Measurements from ENCODE around the gene CASZ1. TPM values are rescaled to one million over a fixed set of nuclear protein-coding genes. Genes with fewer than 3 reads are reported as not detected.

CASZ1 gene
- polyA plus RNA-seq, 3 donors, result 0.30 to 3.7 (median 0.50) TPM

DNA sequence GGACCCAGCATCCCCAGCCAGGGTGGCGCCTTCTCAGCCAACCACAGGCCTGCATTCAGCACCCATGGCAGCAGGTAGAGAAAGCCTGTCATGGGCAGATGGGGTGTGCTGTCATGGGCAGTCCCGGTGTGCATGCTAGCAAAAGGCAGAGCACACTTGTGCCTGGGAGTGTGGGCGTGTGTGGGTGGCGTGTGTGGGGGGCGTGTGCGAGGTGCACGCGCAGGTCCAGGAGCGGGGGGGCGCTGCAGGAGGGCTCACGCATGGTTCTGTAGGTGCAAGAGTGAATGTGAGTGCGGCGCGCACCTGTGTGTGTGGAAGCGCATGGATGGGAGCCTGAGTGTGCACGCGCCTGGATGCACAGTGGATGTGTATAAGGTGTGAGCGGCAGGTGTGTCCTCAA is 137.2 kb downstream of the CASZ1 start:
- H3K36me3 Mint-ChIP-seq, result no peaks in the 10 kb centered on the region
- H3K4me3 Mint-ChIP-seq, result no peak overlapping the region
- H3K9me3 Mint-ChIP-seq, result no peaks in the 10 kb centered on the region
- Histone ChIP-seq H4K20me1 (ENCODE audit: insufficient read depth, low read length) (no peaks in the 10 kb centered on the region), H3K27me3 (ENCODE audit: control insufficient read depth in 2 of 2, insufficient read depth in 2 of 2, low read length in 2 of 2) (no peaks in the 10 kb centered on the region), H3K27ac (ENCODE audit: low read depth in 1 of 2, low read length in 2 of 2) (no peak overlapping the region), H3K79me2 (ENCODE audit: insufficient read depth, low read length) (no peaks in the 10 kb centered on the region), H3K4me1 (ENCODE audit: control insufficient read depth in 1 of 2, insufficient read depth in 2 of 2, low read length in 2 of 2) (no peaks in the 10 kb centered on the region), H3K9me3 (replicated peaks in 1 of 2; ENCODE audit: control insufficient read depth in 1 of 2, insufficient read depth in 1 of 2, low read length in 2 of 2) (no peaks in the 10 kb centered on the region), H2AFZ (ENCODE audit: insufficient read depth, low read depth, low read length, poor library complexity, severe bottlenecking) (no peak overlapping the region), H3K4me3 (replicated peaks in 1 of 3; ENCODE audit: low read depth in 2 of 3, low read length in 3 of 3) (no peak overlapping the region), H3K9ac (ENCODE audit: insufficient read depth, low read length, poor library complexity, severe bottlenecking) (no peak overlapping the region), H3K4me2 (replicated peaks; ENCODE audit: extremely low read depth, low read length, poor library complexity, severe bottlenecking) (no peak overlapping the region), H3K36me3 (replicated peaks in 1 of 2; ENCODE audit: control insufficient read depth in 1 of 2, insufficient read depth in 2 of 2, low read length in 2 of 2) (no peaks in the 10 kb centered on the region)
- TF ChIP-seq, protein P1, sequence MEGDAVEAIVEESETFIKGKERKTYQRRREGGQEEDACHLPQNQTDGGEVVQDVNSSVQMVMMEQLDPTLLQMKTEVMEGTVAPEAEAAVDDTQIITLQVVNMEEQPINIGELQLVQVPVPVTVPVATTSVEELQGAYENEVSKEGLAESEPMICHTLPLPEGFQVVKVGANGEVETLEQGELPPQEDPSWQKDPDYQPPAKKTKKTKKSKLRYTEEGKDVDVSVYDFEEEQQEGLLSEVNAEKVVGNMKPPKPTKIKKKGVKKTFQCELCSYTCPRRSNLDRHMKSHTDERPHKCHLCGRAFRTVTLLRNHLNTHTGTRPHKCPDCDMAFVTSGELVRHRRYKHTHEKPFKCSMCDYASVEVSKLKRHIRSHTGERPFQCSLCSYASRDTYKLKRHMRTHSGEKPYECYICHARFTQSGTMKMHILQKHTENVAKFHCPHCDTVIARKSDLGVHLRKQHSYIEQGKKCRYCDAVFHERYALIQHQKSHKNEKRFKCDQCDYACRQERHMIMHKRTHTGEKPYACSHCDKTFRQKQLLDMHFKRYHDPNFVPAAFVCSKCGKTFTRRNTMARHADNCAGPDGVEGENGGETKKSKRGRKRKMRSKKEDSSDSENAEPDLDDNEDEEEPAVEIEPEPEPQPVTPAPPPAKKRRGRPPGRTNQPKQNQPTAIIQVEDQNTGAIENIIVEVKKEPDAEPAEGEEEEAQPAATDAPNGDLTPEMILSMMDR (IDR thresholded peaks at IDR 0.05), result no peak
- no peaks in the 10 kb centered on the region for H3K4me1 Mint-ChIP-seq
- WGBS (ENCODE audit: insufficient coverage), result 97% methylated on average over 18 of the region's 18 CpGs
- H3K27ac Mint-ChIP-seq, result no peak overlapping the region
- DNase-seq, result no peak
- intact Hi-C loops (cut with micrococcal nuclease), result no loop called here
- H3K27me3 Mint-ChIP-seq (ENCODE audit: low read depth in 3 of 3), result peaks cover 0 to 2% (median 0%) of the 10 kb centered on the region in 3 donors

DNA sequence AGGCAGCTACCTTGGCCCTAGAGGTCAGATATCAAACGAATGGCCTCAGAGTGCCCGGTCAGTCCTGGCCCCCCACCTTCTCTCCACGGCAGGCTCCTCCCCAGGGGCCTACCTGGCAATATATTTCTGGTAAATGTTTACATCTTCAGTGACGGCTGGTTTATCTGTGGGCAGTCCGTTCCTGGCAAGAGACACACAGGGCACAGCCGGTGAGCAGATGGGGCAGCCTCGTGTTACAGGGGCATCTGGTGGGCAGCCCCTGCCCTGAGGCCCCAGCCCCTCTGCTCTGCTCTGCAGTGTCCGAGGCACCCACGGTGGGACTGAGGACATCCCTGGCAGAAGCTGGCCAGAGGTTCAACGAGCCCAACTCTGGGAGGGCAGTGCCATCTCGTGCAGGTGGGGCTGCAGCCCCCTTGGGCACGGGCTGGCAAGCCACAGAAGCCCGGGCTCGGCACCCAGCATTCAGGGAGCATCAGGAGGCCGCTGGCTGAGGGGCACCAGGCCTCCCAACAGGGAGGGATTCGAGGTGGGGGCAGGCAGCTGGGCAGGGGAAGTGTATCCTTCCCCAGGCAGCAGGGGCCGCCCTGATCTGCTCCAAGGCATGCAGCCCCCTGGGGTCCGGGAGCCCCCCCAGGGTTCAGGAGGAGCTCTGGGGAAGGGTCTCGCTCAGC is 137.9 kb downstream of the CASZ1 start:
- no peaks in the 10 kb centered on the region for H3K36me3 ChIP-seq (replicated peaks in 1 of 2; ENCODE audit: control insufficient read depth in 1 of 2, insufficient read depth in 2 of 2, low read length in 2 of 2)
- H3K27ac Mint-ChIP-seq, result no peak overlapping the region
- WGBS (ENCODE audit: insufficient coverage), result 94% methylated on average over 16 of the region's 19 CpGs

More for the DNA sequence above, 137.9 kb downstream of the CASZ1 start:
- H3K4me2 ChIP-seq (replicated peaks; ENCODE audit: extremely low read depth, low read length, poor library complexity, severe bottlenecking), result no peak overlapping the region
- H2AFZ ChIP-seq (ENCODE audit: insufficient read depth, low read depth, low read length, poor library complexity, severe bottlenecking), result no peak overlapping the region
- TF ChIP-seq, protein P1 (IDR thresholded peaks at IDR 0.05), result no peak
- H3K9ac ChIP-seq (ENCODE audit: insufficient read depth, low read length, poor library complexity, severe bottlenecking), result no peak overlapping the region
- H3K79me2 ChIP-seq (ENCODE audit: insufficient read depth, low read length), result no peaks in the 10 kb centered on the region
- no peaks in the 10 kb centered on the region for H3K4me1 Mint-ChIP-seq
- H3K27me3 Mint-ChIP-seq (ENCODE audit: low read depth in 3 of 3), result peaks cover 0 to 2% (median 0%) of the 10 kb centered on the region in 3 donors
- no peaks in the 10 kb centered on the region for H3K4me1 ChIP-seq (ENCODE audit: control insufficient read depth in 1 of 2, insufficient read depth in 2 of 2, low read length in 2 of 2)
- DNase-seq, result no peak
- H3K36me3 Mint-ChIP-seq, result peaks cover 0 to 3% of the 10 kb centered on the region in 2 donors
- H3K4me3 Mint-ChIP-seq, result no peak overlapping the region
- no peaks in the 10 kb centered on the region for H3K9me3 ChIP-seq (replicated peaks in 1 of 2; ENCODE audit: control insufficient read depth in 1 of 2, insufficient read depth in 1 of 2, low read length in 2 of 2)
- no peaks in the 10 kb centered on the region for H4K20me1 ChIP-seq (ENCODE audit: insufficient read depth, low read length)
- H3K4me3 ChIP-seq (replicated peaks in 1 of 3; ENCODE audit: low read depth in 2 of 3, low read length in 3 of 3), result no peak overlapping the region
- H3K27ac ChIP-seq (ENCODE audit: low read depth in 1 of 2, low read length in 2 of 2), result no peak overlapping the region
- intact Hi-C loops (cut with micrococcal nuclease), result no loop called here
- no peaks in the 10 kb centered on the region for H3K27me3 ChIP-seq (ENCODE audit: control insufficient read depth in 2 of 2, insufficient read depth in 2 of 2, low read length in 2 of 2)
- H3K9me3 Mint-ChIP-seq, result no peaks in the 10 kb centered on the region

All from CD14-positive monocyte (primary cell).